DOHH2 (cell line): ENCODE data around the gene SLC8A1.

Experiments
- EZH2phosphoT487 ChIP-seq: fragments of 200-600 bp; sonication (generic); IDR thresholded peaks from 2 replicates; pipeline ENCODE4 v1.6.1; 2017; ENCODE audit warnings: borderline replicate concordance, mild to moderate bottlenecking, antibody characterized with exemption, low read length, moderate library complexity, mixed read lengths
- TF ChIP-seq, protein P1 (sequence below): fragments of 200-600 bp; sonication (generic); IDR thresholded peaks from one replicate; pipeline ENCODE4 v1.5.1; 2014; ENCODE audit warnings: antibody characterized with exemption, mild to moderate bottlenecking, low read depth, low read length; ENCODE audit not compliant: poor library complexity, severe bottlenecking

DNA sequence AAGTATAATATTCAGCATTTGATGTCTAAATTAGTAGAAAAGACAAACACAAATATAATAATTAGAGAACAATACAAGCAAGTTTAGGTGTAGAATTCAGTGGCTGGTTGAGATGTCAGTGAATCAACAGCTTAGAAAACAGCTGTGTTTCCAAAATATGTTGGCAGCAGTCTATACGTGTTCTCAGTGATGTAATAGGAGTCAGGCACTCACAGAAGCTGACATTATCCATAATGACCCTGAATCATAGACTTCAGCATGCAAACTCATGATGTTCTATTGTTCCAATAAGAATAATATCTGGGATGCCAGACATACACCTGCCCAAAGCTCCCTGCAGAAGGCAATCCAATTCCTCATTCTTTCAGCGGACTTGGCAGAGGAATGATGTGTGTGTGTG, 164.7 kb downstream of the SLC8A1 start:
- TF ChIP-seq, protein P1, sequence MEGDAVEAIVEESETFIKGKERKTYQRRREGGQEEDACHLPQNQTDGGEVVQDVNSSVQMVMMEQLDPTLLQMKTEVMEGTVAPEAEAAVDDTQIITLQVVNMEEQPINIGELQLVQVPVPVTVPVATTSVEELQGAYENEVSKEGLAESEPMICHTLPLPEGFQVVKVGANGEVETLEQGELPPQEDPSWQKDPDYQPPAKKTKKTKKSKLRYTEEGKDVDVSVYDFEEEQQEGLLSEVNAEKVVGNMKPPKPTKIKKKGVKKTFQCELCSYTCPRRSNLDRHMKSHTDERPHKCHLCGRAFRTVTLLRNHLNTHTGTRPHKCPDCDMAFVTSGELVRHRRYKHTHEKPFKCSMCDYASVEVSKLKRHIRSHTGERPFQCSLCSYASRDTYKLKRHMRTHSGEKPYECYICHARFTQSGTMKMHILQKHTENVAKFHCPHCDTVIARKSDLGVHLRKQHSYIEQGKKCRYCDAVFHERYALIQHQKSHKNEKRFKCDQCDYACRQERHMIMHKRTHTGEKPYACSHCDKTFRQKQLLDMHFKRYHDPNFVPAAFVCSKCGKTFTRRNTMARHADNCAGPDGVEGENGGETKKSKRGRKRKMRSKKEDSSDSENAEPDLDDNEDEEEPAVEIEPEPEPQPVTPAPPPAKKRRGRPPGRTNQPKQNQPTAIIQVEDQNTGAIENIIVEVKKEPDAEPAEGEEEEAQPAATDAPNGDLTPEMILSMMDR, result no peak
- no peak for TF ChIP-seq EZH2phosphoT487
